ACHN (cell line): ENCODE data around the gene PACS2.

Experiments
- DNase-seq: peaks from one replicate; pipeline ENCODE4 v3.0.0-alpha.2; 2015
- in situ Hi-C: cut with HindIII; loops from 2 replicates; pipeline ENCODE4 v1.10.0; 2017; ENCODE audit warnings: low sequenced_read_pairs, low pct_ligation_motif_present, low pct_unique_long_range_greater_than_20kb

The PACS2 gene

GRCh38 chr14:105388976-105389375 lies 74.4 kb downstream of the PACS2 start:
- in situ Hi-C loops: no loop called here
- DNase-seq: no peak

- no peak for DNase-seq
- in situ Hi-C loops: no loop called here
Observed at GRCh38 chr14:105389534-105389933, 75.0 kb downstream of the PACS2 start.

- in situ Hi-C loops: no loop called here
- no peak for DNase-seq
Observed at GRCh38 chr14:105389976-105390848, 75.7 kb downstream of the PACS2 start.

- no peak for DNase-seq
- in situ Hi-C loops: no loop called here
Observed at GRCh38 chr14:105390849-105391500, 76.4 kb downstream of the PACS2 start.

- DNase-seq: no peak
- in situ Hi-C loops: no loop called here
Observed at GRCh38 chr14:105391541-105391940, 77.0 kb downstream of the PACS2 start.

GRCh38 chr14:105392131-105393090 lies 77.9 kb downstream of the PACS2 start:
- in situ Hi-C loops: no loop called here
- no peak for DNase-seq

GRCh38 chr14:105393151-105393550 lies 78.6 kb downstream of the PACS2 start:
- no peak for DNase-seq
- in situ Hi-C loops: no loop called here

GRCh38 chr14:105394714-105395537 lies 80.4 kb downstream of the PACS2 start:
- in situ Hi-C loops: no loop called here
- DNase-seq: no peak

- in situ Hi-C loops: no loop called here
- no peak for DNase-seq
Observed at GRCh38 chr14:105395538-105395854, 80.9 kb downstream of the PACS2 start.

GRCh38 chr14:105397350-105397931 lies 82.9 kb downstream of the PACS2 start:
- no peak for DNase-seq
- in situ Hi-C loops: no loop called here

- in situ Hi-C loops: no loop called here
- DNase-seq: peak; percentile 70
Observed at GRCh38 chr14:105398044-105398725, 83.6 kb downstream of the PACS2 start, which contains the start of gene TEX22. Gene TEX22, plus strand, starts transcription at chr14:105398538. Its CDS starts 803 bp downstream, at chr14:105399341.

GRCh38 chr14:105398726-105399465 lies 84.3 kb downstream of the PACS2 start:
- in situ Hi-C loops: no loop called here

GRCh38 chr14:105399466-105399775 lies 84.9 kb downstream of the PACS2 start:
- DNase-seq: no peak
- in situ Hi-C loops: no loop called here

More at GRCh38 chr14:105398726-105399465, 84.3 kb downstream of the PACS2 start:
- DNase-seq: peak; percentile 31

- in situ Hi-C loops: no loop called here
- DNase-seq: no peak
Observed at GRCh38 chr14:105400016-105400415, 85.5 kb downstream of the PACS2 start.

- in situ Hi-C loops: no loop called here
- DNase-seq: no peak
Observed at GRCh38 chr14:105401699-105402098, 87.2 kb downstream of the PACS2 start.

GRCh38 chr14:105408592-105408991 lies 94.0 kb downstream of the PACS2 start:
- in situ Hi-C loops: no loop called here
- DNase-seq: no peak

GRCh38 chr14:105409364-105409763 lies 94.8 kb downstream of the PACS2 start:
- in situ Hi-C loops: no loop called here
- no peak for DNase-seq
